Measurements from ENCODE around the gene P4HA1.

The P4HA1 gene

DNA sequence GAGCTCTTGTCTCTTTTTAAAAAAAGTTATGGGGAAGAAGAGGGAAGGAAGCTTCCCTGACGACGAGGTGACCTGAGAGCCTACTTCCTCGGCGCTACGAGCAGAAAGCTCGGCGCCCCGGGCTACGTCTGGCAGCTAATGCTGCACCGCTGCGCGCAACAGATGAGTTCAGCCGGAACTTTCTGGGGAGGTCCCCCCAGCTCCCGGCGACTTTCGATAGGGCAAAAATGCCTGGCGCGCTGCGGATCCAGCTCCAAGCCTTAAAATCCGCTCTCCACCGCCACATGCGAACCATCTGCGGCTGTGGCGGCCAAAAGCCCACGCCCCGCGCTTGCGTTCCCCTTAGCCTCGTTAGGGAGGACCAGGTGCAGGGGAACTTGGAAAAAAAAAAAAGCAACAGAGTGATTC lies 621 bp downstream of the P4HA1 start:
- H3K27me3 ChIP-seq (ENCODE audit: insufficient read depth, poor library complexity, severe bottlenecking), result no peaks in the 10 kb centered on the region
- H3K27ac ChIP-seq (ENCODE audit: poor library complexity, severe bottlenecking), result peak overlapping the region; percentile 78
- DNase-seq (ENCODE audit: low spot score) (peak; percentile 70), ATAC-seq (ENCODE audit: low read depth) (peak; percentile 39)
- no peaks in the 10 kb centered on the region for H3K9me3 ChIP-seq (ENCODE audit: severe bottlenecking)
- peak overlapping the region; percentile 78 for H3K4me3 ChIP-seq (ENCODE audit: severe bottlenecking)
- H3K4me1 ChIP-seq (ENCODE audit: insufficient read depth, poor library complexity, severe bottlenecking), result peaks cover 5% of the 10 kb centered on the region
- H3K36me3 ChIP-seq (ENCODE audit: low read depth), result peaks cover 12% of the 10 kb centered on the region
- TF ChIP-seq, protein P1, sequence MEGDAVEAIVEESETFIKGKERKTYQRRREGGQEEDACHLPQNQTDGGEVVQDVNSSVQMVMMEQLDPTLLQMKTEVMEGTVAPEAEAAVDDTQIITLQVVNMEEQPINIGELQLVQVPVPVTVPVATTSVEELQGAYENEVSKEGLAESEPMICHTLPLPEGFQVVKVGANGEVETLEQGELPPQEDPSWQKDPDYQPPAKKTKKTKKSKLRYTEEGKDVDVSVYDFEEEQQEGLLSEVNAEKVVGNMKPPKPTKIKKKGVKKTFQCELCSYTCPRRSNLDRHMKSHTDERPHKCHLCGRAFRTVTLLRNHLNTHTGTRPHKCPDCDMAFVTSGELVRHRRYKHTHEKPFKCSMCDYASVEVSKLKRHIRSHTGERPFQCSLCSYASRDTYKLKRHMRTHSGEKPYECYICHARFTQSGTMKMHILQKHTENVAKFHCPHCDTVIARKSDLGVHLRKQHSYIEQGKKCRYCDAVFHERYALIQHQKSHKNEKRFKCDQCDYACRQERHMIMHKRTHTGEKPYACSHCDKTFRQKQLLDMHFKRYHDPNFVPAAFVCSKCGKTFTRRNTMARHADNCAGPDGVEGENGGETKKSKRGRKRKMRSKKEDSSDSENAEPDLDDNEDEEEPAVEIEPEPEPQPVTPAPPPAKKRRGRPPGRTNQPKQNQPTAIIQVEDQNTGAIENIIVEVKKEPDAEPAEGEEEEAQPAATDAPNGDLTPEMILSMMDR (IDR thresholded peaks at IDR 0.05; ENCODE audit: poor library complexity, severe bottlenecking), result no peak

DNA sequence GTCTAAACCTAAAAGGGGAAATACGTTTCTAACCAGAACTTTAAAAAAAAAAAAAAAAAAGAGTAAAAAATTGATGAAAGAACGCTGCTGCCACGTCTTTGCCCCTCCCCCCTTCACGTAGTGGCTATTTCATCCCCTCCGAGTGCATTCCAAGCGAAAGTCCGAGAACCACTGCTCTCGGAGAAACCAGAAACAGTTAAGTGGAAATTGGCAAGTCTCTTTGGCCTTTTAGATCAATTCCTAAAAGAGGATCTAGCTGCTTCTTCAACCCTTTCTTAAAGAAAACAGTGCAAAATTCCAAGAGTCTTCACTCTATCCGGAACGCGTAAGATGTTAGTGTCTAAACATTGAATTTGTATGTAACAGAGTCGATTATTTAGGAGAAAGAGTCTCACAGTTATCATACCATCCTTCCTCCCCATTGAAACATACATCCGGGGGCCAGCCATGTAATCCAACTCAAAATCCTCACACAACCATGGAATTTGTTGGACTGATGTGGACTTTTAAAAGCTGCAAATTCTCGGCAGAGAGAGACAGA lies 1.1 kb downstream of the P4HA1 start:
- H3K4me1 ChIP-seq (ENCODE audit: insufficient read depth, poor library complexity, severe bottlenecking), result peaks cover 6% of the 10 kb centered on the region
- H3K9me3 ChIP-seq (ENCODE audit: severe bottlenecking), result no peaks in the 10 kb centered on the region

DNA sequence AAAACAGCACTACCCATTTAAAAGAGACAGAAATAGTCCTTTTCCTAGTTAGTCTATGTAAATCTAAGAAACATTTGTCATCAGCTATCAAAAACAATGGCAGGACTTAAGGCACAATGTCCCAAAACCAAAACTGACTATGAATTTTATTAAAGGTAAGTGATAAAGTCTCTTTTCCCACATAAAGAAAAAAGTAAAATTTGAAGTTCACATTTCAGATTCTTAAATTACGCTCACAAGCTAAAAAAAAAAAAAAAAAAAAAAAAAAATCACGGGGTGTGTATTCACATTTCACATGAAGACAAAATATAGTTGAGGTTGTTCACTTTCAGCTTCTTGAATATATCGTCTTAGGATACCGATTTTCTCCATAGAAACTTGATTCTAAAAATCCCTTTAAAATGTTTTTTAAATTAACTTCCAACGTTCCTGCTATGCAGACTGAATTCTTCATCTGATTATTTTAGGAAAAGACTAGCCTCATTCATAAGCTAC lies 1.6 kb downstream of the P4HA1 start:
- Histone ChIP-seq H3K4me1 (ENCODE audit: insufficient read depth, poor library complexity, severe bottlenecking) (peaks cover 7% of the 10 kb centered on the region), H3K27ac (ENCODE audit: poor library complexity, severe bottlenecking) (peak overlapping the region; percentile 78), H3K27me3 (ENCODE audit: insufficient read depth, poor library complexity, severe bottlenecking) (no peaks in the 10 kb centered on the region), H3K4me3 (ENCODE audit: severe bottlenecking) (peak overlapping the region; percentile 78), H3K36me3 (ENCODE audit: low read depth) (peaks cover 18% of the 10 kb centered on the region), H3K9me3 (ENCODE audit: severe bottlenecking) (no peaks in the 10 kb centered on the region)
- TF ChIP-seq, protein P1 (IDR thresholded peaks at IDR 0.05; ENCODE audit: poor library complexity, severe bottlenecking), result no peak
- no peak for ATAC-seq (ENCODE audit: low read depth)
- no peak for DNase-seq (ENCODE audit: low spot score)

More for the DNA sequence above, 1.1 kb downstream of the P4HA1 start:
- no peaks in the 10 kb centered on the region for H3K27me3 ChIP-seq (ENCODE audit: insufficient read depth, poor library complexity, severe bottlenecking)
- peak overlapping the region; percentile 78 for H3K27ac ChIP-seq (ENCODE audit: poor library complexity, severe bottlenecking)
- peak overlapping the region; percentile 78 for H3K4me3 ChIP-seq (ENCODE audit: severe bottlenecking)
- no peak for DNase-seq (ENCODE audit: low spot score)
- peaks cover 14% of the 10 kb centered on the region for H3K36me3 ChIP-seq (ENCODE audit: low read depth)
- TF ChIP-seq, protein P1 (IDR thresholded peaks at IDR 0.05; ENCODE audit: poor library complexity, severe bottlenecking), result no peak
- ATAC-seq (ENCODE audit: low read depth), result peak; percentile 5; the same call in 1 of the 3 replicates

GRCh38 chr10:73093922-73094850 lies 2.5 kb downstream of the P4HA1 start:
- ATAC-seq (ENCODE audit: low read depth), result no peak
- Histone ChIP-seq H3K27ac (ENCODE audit: poor library complexity, severe bottlenecking) (peak overlapping the region; percentile 78), H3K36me3 (ENCODE audit: low read depth) (peaks cover 21% of the 10 kb centered on the region), H3K27me3 (ENCODE audit: insufficient read depth, poor library complexity, severe bottlenecking) (no peaks in the 10 kb centered on the region), H3K4me3 (ENCODE audit: severe bottlenecking) (peak overlapping the region; percentile 78), H3K4me1 (ENCODE audit: insufficient read depth, poor library complexity, severe bottlenecking) (peaks cover 7% of the 10 kb centered on the region), H3K9me3 (ENCODE audit: severe bottlenecking) (no peaks in the 10 kb centered on the region)
- DNase-seq (ENCODE audit: low spot score), result no peak
- TF ChIP-seq, protein P1 (IDR thresholded peaks at IDR 0.05; ENCODE audit: poor library complexity, severe bottlenecking), result no peak

Measured in RWPE2 (cell line).